Ovary (tissue), 3 donors: ENCODE data around the gene MICAL2.

Experiments used
- EP300 ChIP-seq: sonication (generic); formaldehyde crosslinking; IDR thresholded peaks from one replicate; pipeline ENCODE4 v1.6.1; 2017; ENCODE audit warnings: antibody characterized with exemption
- POLR2A ChIP-seq: fragments of 450-650 bp; IDR thresholded peaks from one replicate; pipeline ENCODE4 v1.6.1; 2017; ENCODE audit warnings: antibody characterized with exemption, mild to moderate bottlenecking, moderate library complexity
- TF ChIP-seq, protein P1 (sequence below), 3 donors: fragments of 450-650 bp in 2 of 3; fragments of 200-600 bp in 1 of 3; IDR thresholded peaks; one replicate each; pipeline versions ENCODE4 v1.5.1 to v1.8.0; 2016 to 2022; ENCODE audit warnings: antibody characterized with exemption in 3 of 3, mild to moderate bottlenecking in 1 of 3
- donor health status: DM: no; HTN: no; CAD: no.

DNA sequence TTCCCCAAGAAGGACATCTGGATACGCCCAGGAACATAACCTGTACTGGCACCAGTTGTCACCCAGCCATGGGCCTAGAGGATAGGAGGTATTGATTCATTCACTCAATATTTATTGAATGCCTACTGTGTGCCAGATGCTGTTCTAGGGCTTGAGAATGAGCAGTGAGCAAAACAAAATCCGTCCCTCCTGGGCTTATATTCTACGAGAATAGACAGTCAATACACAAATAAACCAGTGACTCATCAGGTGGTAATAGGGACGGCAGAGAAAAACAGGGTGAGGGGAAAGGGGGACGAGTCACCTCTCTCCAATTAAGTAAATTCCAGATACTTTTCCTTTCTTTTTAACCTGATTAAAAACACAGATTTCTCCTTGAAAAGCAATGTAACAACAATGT lies 103.5 kb downstream of the MICAL2 start:
- TF ChIP-seq, protein P1, sequence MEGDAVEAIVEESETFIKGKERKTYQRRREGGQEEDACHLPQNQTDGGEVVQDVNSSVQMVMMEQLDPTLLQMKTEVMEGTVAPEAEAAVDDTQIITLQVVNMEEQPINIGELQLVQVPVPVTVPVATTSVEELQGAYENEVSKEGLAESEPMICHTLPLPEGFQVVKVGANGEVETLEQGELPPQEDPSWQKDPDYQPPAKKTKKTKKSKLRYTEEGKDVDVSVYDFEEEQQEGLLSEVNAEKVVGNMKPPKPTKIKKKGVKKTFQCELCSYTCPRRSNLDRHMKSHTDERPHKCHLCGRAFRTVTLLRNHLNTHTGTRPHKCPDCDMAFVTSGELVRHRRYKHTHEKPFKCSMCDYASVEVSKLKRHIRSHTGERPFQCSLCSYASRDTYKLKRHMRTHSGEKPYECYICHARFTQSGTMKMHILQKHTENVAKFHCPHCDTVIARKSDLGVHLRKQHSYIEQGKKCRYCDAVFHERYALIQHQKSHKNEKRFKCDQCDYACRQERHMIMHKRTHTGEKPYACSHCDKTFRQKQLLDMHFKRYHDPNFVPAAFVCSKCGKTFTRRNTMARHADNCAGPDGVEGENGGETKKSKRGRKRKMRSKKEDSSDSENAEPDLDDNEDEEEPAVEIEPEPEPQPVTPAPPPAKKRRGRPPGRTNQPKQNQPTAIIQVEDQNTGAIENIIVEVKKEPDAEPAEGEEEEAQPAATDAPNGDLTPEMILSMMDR (IDR thresholded peaks at IDR 0.05): no peak
- TF ChIP-seq POLR2A: no peak
- TF ChIP-seq EP300: no peak
